Right lobe of liver (tissue), 4 donors: Measurements from ENCODE around the gene SSPN.

Experiments
- POLR2A ChIP-seq: fragments of 450-650 bp; IDR thresholded peaks from one replicate; pipeline ENCODE4 v1.6.1; 2017; ENCODE audit warnings: antibody characterized with exemption, mild to moderate bottlenecking
- TF ChIP-seq, protein P1 (sequence below), 4 donors: fragments of 200-600 bp in 3 of 4; fragments of 450-650 bp in 1 of 4; IDR thresholded peaks; one replicate each; pipeline versions ENCODE4 v1.5.1 to v1.8.0; 2016 to 2022; ENCODE audit warnings: antibody characterized with exemption in 4 of 4, mild to moderate bottlenecking in 2 of 4
- donor health status: DM: no; HTN: no; CAD: no.
- donor health status: DM: no; HTN: no; CAD: no.
- donor health status: DM: no; HTN: yes; CAD: no.

DNA sequence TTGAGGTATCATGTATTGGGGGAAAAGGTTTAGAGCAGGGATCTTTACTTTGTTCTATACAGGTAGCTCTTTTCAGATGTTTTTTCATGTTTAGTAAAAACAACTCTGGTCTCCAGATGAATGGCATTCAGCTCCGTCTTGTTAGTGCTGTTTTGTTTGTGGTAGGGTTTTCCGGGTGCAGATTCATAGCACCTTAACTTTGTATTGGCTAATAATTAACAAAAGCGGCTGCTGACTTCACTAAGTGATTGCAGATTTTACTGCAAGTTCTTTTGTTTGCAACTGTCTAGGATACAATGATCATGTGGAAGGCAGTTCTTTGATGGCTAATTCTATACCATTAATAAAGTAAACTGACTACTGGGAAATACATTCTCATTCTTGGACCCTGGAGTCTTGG is 38.4 kb upstream of the SSPN start:
- TF ChIP-seq, protein P1, sequence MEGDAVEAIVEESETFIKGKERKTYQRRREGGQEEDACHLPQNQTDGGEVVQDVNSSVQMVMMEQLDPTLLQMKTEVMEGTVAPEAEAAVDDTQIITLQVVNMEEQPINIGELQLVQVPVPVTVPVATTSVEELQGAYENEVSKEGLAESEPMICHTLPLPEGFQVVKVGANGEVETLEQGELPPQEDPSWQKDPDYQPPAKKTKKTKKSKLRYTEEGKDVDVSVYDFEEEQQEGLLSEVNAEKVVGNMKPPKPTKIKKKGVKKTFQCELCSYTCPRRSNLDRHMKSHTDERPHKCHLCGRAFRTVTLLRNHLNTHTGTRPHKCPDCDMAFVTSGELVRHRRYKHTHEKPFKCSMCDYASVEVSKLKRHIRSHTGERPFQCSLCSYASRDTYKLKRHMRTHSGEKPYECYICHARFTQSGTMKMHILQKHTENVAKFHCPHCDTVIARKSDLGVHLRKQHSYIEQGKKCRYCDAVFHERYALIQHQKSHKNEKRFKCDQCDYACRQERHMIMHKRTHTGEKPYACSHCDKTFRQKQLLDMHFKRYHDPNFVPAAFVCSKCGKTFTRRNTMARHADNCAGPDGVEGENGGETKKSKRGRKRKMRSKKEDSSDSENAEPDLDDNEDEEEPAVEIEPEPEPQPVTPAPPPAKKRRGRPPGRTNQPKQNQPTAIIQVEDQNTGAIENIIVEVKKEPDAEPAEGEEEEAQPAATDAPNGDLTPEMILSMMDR (IDR thresholded peaks at IDR 0.05), result no peak
- no peak for TF ChIP-seq POLR2A
